ENCODE data around the gene CC2D1B.

The CC2D1B gene

GRCh38 chr1:52334906-52335528 is 31.0 kb downstream of the CC2D1B start:
- DNase-seq (ENCODE audit: low read depth, low spot score): no peak
- Histone ChIP-seq H3K9ac (ENCODE audit: insufficient read length, low read depth) (no peak overlapping the region), H3K27me3 (ENCODE audit: insufficient read depth, insufficient read length) (no peaks in the 10 kb centered on the region), H3K4me3 (ENCODE audit: insufficient read length, low read depth) (no peak overlapping the region), H3K36me3 (ENCODE audit: insufficient read depth, insufficient read length, low read length) (peaks cover 5% of the 10 kb centered on the region), H3K4me1 (ENCODE audit: insufficient read depth, insufficient read length) (no peaks in the 10 kb centered on the region), H3K9me3 (ENCODE audit: insufficient read depth, low read length) (no peaks in the 10 kb centered on the region)
- TF ChIP-seq YY1 (IDR thresholded peaks at IDR 0.05; ENCODE audit: insufficient read depth, insufficient read length) (no peak), ZNF274 (IDR thresholded peaks at IDR 0.05; ENCODE audit: low read depth, low read length) (no peak), SUZ12 (IDR thresholded peaks at IDR 0.05; ENCODE audit: extremely low read depth, insufficient read depth, insufficient read length) (no peak)

GRCh38 chr1:52332411-52332810 is 33.6 kb downstream of the CC2D1B start:
- Histone ChIP-seq H3K36me3 (ENCODE audit: insufficient read depth, insufficient read length, low read length) (peaks cover 3% of the 10 kb centered on the region), H3K4me3 (ENCODE audit: insufficient read length, low read depth) (no peak overlapping the region), H3K9ac (ENCODE audit: insufficient read length, low read depth) (no peak overlapping the region), H3K27me3 (ENCODE audit: insufficient read depth, insufficient read length) (no peaks in the 10 kb centered on the region), H3K4me1 (ENCODE audit: insufficient read depth, insufficient read length) (no peaks in the 10 kb centered on the region), H3K9me3 (ENCODE audit: insufficient read depth, low read length) (no peaks in the 10 kb centered on the region)
- DNase-seq (ENCODE audit: low read depth, low spot score): no peak
- TF ChIP-seq ZNF274 (IDR thresholded peaks at IDR 0.05; ENCODE audit: low read depth, low read length): no peak
- TF ChIP-seq YY1 (IDR thresholded peaks at IDR 0.05; ENCODE audit: insufficient read depth, insufficient read length): no peak
- TF ChIP-seq SUZ12 (IDR thresholded peaks at IDR 0.05; ENCODE audit: extremely low read depth, insufficient read depth, insufficient read length): no peak

- H3K4me3 ChIP-seq (ENCODE audit: insufficient read length, low read depth): no peak overlapping the region
- no peak for DNase-seq (ENCODE audit: low read depth, low spot score)
- H3K9me3 ChIP-seq (ENCODE audit: insufficient read depth, low read length): no peaks in the 10 kb centered on the region
- TF ChIP-seq SUZ12 (IDR thresholded peaks at IDR 0.05; ENCODE audit: extremely low read depth, insufficient read depth, insufficient read length) (no peak), YY1 (IDR thresholded peaks at IDR 0.05; ENCODE audit: insufficient read depth, insufficient read length) (no peak), ZNF274 (IDR thresholded peaks at IDR 0.05; ENCODE audit: low read depth, low read length) (no peak)
- H3K36me3 ChIP-seq (ENCODE audit: insufficient read depth, insufficient read length, low read length): no peaks in the 10 kb centered on the region
- peaks cover 1% of the 10 kb centered on the region for H3K4me1 ChIP-seq (ENCODE audit: insufficient read depth, insufficient read length)
- H3K27me3 ChIP-seq (ENCODE audit: insufficient read depth, insufficient read length): no peaks in the 10 kb centered on the region
- no peak overlapping the region for H3K9ac ChIP-seq (ENCODE audit: insufficient read length, low read depth)
These were observed 37.4 kb downstream of the CC2D1B start for GRCh38 chr1:52328615-52329014.

- Histone ChIP-seq H3K36me3 (ENCODE audit: insufficient read depth, insufficient read length, low read length) (no peaks in the 10 kb centered on the region), H3K9ac (ENCODE audit: insufficient read length, low read depth) (no peak overlapping the region), H3K4me3 (ENCODE audit: insufficient read length, low read depth) (no peak overlapping the region), H3K27me3 (ENCODE audit: insufficient read depth, insufficient read length) (no peaks in the 10 kb centered on the region), H3K4me1 (ENCODE audit: insufficient read depth, insufficient read length) (peaks cover 3% of the 10 kb centered on the region), H3K9me3 (ENCODE audit: insufficient read depth, low read length) (no peaks in the 10 kb centered on the region)
- DNase-seq (ENCODE audit: low read depth, low spot score): no peak
- TF ChIP-seq ZNF274 (IDR thresholded peaks at IDR 0.05; ENCODE audit: low read depth, low read length): no peak
- no peak for TF ChIP-seq YY1 (IDR thresholded peaks at IDR 0.05; ENCODE audit: insufficient read depth, insufficient read length)
- TF ChIP-seq SUZ12 (IDR thresholded peaks at IDR 0.05; ENCODE audit: extremely low read depth, insufficient read depth, insufficient read length): no peak
These were observed 40.2 kb downstream of the CC2D1B start for GRCh38 chr1:52325786-52326185.

GRCh38 chr1:52323731-52324130 is 42.3 kb downstream of the CC2D1B start:
- H3K9me3 ChIP-seq (ENCODE audit: insufficient read depth, low read length): no peaks in the 10 kb centered on the region
- no peak overlapping the region for H3K4me3 ChIP-seq (ENCODE audit: insufficient read length, low read depth)
- H3K27me3 ChIP-seq (ENCODE audit: insufficient read depth, insufficient read length): no peaks in the 10 kb centered on the region
- no peak overlapping the region for H3K9ac ChIP-seq (ENCODE audit: insufficient read length, low read depth)
- no peaks in the 10 kb centered on the region for H3K36me3 ChIP-seq (ENCODE audit: insufficient read depth, insufficient read length, low read length)
- H3K4me1 ChIP-seq (ENCODE audit: insufficient read depth, insufficient read length): peaks cover 3% of the 10 kb centered on the region
- DNase-seq (ENCODE audit: low read depth, low spot score): no peak
- TF ChIP-seq SUZ12 (IDR thresholded peaks at IDR 0.05; ENCODE audit: extremely low read depth, insufficient read depth, insufficient read length) (no peak), ZNF274 (IDR thresholded peaks at IDR 0.05; ENCODE audit: low read depth, low read length) (no peak), YY1 (IDR thresholded peaks at IDR 0.05; ENCODE audit: insufficient read depth, insufficient read length) (no peak)

- Histone ChIP-seq H3K36me3 (ENCODE audit: insufficient read depth, insufficient read length, low read length) (no peaks in the 10 kb centered on the region), H3K9ac (ENCODE audit: insufficient read length, low read depth) (no peak overlapping the region), H3K27me3 (ENCODE audit: insufficient read depth, insufficient read length) (no peaks in the 10 kb centered on the region), H3K4me3 (ENCODE audit: insufficient read length, low read depth) (no peak overlapping the region), H3K4me1 (ENCODE audit: insufficient read depth, insufficient read length) (peaks cover 3% of the 10 kb centered on the region), H3K9me3 (ENCODE audit: insufficient read depth, low read length) (no peaks in the 10 kb centered on the region)
- TF ChIP-seq SUZ12 (IDR thresholded peaks at IDR 0.05; ENCODE audit: extremely low read depth, insufficient read depth, insufficient read length): no peak
- TF ChIP-seq ZNF274 (IDR thresholded peaks at IDR 0.05; ENCODE audit: low read depth, low read length): no peak
- no peak for TF ChIP-seq YY1 (IDR thresholded peaks at IDR 0.05; ENCODE audit: insufficient read depth, insufficient read length)
- no peak for DNase-seq (ENCODE audit: low read depth, low spot score)
These were observed 44.9 kb downstream of the CC2D1B start for GRCh38 chr1:52321061-52321460.

GRCh38 chr1:52306227-52307006 is 59.6 kb downstream of the CC2D1B start:
- Histone ChIP-seq H3K4me1 (ENCODE audit: insufficient read depth, insufficient read length) (peaks cover 3% of the 10 kb centered on the region), H3K9ac (ENCODE audit: insufficient read length, low read depth) (no peak overlapping the region), H3K27me3 (ENCODE audit: insufficient read depth, insufficient read length) (no peaks in the 10 kb centered on the region), H3K4me3 (ENCODE audit: insufficient read length, low read depth) (no peak overlapping the region), H3K9me3 (ENCODE audit: insufficient read depth, low read length) (no peaks in the 10 kb centered on the region), H3K36me3 (ENCODE audit: insufficient read depth, insufficient read length, low read length) (peaks cover 15% of the 10 kb centered on the region)
- no peak for DNase-seq (ENCODE audit: low read depth, low spot score)
- no peak for TF ChIP-seq SUZ12 (IDR thresholded peaks at IDR 0.05; ENCODE audit: extremely low read depth, insufficient read depth, insufficient read length)
- no peak for TF ChIP-seq ZNF274 (IDR thresholded peaks at IDR 0.05; ENCODE audit: low read depth, low read length)
- no peak for TF ChIP-seq YY1 (IDR thresholded peaks at IDR 0.05; ENCODE audit: insufficient read depth, insufficient read length)
